HepG2 (cell line): Measurements from ENCODE around the gene COPS4. TPM values are rescaled to one million over a fixed set of nuclear protein-coding genes. Genes with fewer than 3 reads are reported as not detected.

Experiments used
- FOXO1 ChIP-seq: sonication (generic); formaldehyde crosslinking; IDR thresholded peaks from 2 replicates; pipeline ENCODE4 v1.4.0; 2020; ENCODE audit warnings: missing genetic modification reagents
- GATAD2A ChIP-seq: IDR thresholded peaks from 2 replicates; pipeline ENCODE4 v1.6.1; 2016
- ISL2 ChIP-seq: sonication (generic); formaldehyde crosslinking; IDR thresholded peaks from 2 replicates; pipeline ENCODE4 v1.5.0; 2020; ENCODE audit warnings: missing genetic modification reagents
- TAF15 ChIP-seq: fragments of 200-400 bp; formaldehyde crosslinking; IDR thresholded peaks from one replicate; pipeline ENCODE4 v1.6.1; 2018; ENCODE audit warnings: mild to moderate bottlenecking, low read depth, low read length; ENCODE audit not compliant: poor library complexity, severe bottlenecking
- ZBTB8A ChIP-seq: sonication (generic); formaldehyde crosslinking; IDR thresholded peaks from 2 replicates; pipeline ENCODE4 v1.4.0; 2020; ENCODE audit warnings: mild to moderate bottlenecking, low read depth, missing genetic modification reagents, borderline replicate concordance
- ZNF274 ChIP-seq: sonication (generic); formaldehyde crosslinking; IDR thresholded peaks from 2 replicates; pipeline ENCODE4 v1.5.1; 2020; ENCODE audit warnings: mild to moderate bottlenecking, missing genetic modification reagents
- ZNF382 ChIP-seq: sonication (generic); formaldehyde crosslinking; IDR thresholded peaks from 2 replicates; pipeline ENCODE4 v1.5.0; 2020; ENCODE audit warnings: missing genetic modification reagents, mild to moderate bottlenecking, borderline replicate concordance
- ZNF431 ChIP-seq: sonication (generic); formaldehyde crosslinking; IDR thresholded peaks from 2 replicates; pipeline ENCODE4 v1.9.0; 2022; ENCODE audit warnings: missing genetic modification reagents, low read depth, mild to moderate bottlenecking, borderline replicate concordance
- ZNF484 ChIP-seq: sonication (generic); formaldehyde crosslinking; IDR thresholded peaks from 2 replicates; pipeline ENCODE4 v1.5.1; 2020; ENCODE audit warnings: mild to moderate bottlenecking, low read depth, missing genetic modification reagents, borderline replicate concordance
- polyA plus RNA-seq, 8 experiments: library from polyadenylated mRNA; depleted of rRNA in 3 of 8; stranded (reverse) in 7 of 8; unstranded in 1 of 8; fragments of >200 nt; fragmentation: Illumina TruSeq in 4 of 8; extraction: Trizol in 4 of 8; gene quantifications; 2 replicates each; pipeline versions ENCODE4 v1.2.1 to v1.2.3, GENCODE V29; 2011 to 2016; ENCODE audit warnings: low read depth in 4 of 8, missing spikeins in 1 of 8, mixed read lengths in 1 of 8; ENCODE audit not compliant: insufficient read depth in 1 of 8
- total RNA-seq, 5 experiments: library from RNA; depleted of rRNA; stranded (reverse); fragments of >200 nt; fragmentation: Illumina TruSeq; extraction: Trizol; gene quantifications; 2 replicates each; pipeline ENCODE4 v1.2.3, GENCODE V29; 2016; ENCODE audit warnings: low read depth in 1 of 5
- TF ChIP-seq, protein P1 (sequence below): sonication (generic); formaldehyde crosslinking; IDR thresholded peaks from 2 replicates; pipeline ENCODE4 v1.4.0; 2020; ENCODE audit warnings: mild to moderate bottlenecking, low read depth, missing genetic modification reagents
- TF ChIP-seq, protein P2 (sequence below): sonication (generic); formaldehyde crosslinking; IDR thresholded peaks from 2 replicates; pipeline ENCODE4 v1.4.0; 2020; ENCODE audit warnings: missing genetic modification reagents, borderline replicate concordance
- TF ChIP-seq, protein P3 (sequence below): sonication (generic); formaldehyde crosslinking; IDR thresholded peaks from 2 replicates; pipeline ENCODE4 v1.5.0; 2020; ENCODE audit warnings: missing genetic modification reagents
- TF ChIP-seq, protein P4 (sequence below): sonication (generic); formaldehyde crosslinking; IDR thresholded peaks from 2 replicates; pipeline ENCODE4 v1.4.0; 2020; ENCODE audit warnings: missing genetic modification reagents, mild to moderate bottlenecking, borderline replicate concordance
- TF ChIP-seq, protein P5 (sequence below): sonication (generic); formaldehyde crosslinking; IDR thresholded peaks from 2 replicates; pipeline ENCODE4 v1.4.0; 2020; ENCODE audit warnings: mild to moderate bottlenecking, missing genetic modification reagents

The COPS4 gene
- total and polyA plus RNA-seq, 2 of the 13 experiments (the other 11 are each of a cell fraction or from before 2014, with no cell fraction given): 28.8 to 52.5 TPM

DNA sequence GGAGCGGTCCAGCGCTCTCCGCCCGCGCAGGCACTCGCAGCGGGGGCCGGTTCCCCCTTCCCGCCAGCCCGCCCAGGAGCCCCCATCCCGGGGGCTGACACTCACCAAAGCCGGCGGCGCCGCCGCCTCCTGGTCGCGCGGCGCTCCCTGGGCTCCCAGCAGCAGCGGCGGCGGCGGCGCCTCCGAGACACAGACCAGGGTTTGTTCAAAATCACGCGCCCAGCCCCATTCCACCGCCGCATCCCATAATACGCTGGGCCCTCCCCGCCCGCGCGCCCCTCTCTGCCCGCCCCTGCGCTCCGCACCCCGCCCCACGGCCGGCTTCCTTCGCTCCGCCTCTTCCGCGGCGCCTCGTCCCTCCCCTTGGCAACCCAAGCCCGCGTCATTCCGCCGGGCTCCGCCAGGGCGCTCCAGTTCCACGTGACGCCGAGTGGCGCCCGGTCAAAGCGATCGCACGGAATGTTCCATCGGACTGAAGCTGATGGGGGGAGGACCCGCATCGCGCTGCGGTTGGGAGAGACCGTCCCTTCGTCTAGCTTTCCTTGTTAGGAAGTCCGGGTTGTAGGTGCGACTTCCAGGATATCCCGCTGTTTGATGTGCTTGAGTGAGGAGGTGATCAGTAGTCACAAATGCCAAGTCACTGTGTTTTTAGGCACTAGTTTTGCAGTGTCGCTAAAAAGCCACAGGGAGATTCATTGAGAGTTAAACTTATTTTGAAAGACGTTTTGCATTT is 22.1 kb upstream of the COPS4 start (continued):
- TF ChIP-seq, protein P1, sequence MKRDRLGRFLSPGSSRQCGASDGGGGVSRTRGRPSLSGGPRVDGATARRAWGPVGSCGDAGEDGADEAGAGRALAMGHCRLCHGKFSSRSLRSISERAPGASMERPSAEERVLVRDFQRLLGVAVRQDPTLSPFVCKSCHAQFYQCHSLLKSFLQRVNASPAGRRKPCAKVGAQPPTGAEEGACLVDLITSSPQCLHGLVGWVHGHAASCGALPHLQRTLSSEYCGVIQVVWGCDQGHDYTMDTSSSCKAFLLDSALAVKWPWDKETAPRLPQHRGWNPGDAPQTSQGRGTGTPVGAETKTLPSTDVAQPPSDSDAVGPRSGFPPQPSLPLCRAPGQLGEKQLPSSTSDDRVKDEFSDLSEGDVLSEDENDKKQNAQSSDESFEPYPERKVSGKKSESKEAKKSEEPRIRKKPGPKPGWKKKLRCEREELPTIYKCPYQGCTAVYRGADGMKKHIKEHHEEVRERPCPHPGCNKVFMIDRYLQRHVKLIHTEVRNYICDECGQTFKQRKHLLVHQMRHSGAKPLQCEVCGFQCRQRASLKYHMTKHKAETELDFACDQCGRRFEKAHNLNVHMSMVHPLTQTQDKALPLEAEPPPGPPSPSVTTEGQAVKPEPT (CRISPR knock-in tag): no peak
- TF ChIP-seq, protein P2, sequence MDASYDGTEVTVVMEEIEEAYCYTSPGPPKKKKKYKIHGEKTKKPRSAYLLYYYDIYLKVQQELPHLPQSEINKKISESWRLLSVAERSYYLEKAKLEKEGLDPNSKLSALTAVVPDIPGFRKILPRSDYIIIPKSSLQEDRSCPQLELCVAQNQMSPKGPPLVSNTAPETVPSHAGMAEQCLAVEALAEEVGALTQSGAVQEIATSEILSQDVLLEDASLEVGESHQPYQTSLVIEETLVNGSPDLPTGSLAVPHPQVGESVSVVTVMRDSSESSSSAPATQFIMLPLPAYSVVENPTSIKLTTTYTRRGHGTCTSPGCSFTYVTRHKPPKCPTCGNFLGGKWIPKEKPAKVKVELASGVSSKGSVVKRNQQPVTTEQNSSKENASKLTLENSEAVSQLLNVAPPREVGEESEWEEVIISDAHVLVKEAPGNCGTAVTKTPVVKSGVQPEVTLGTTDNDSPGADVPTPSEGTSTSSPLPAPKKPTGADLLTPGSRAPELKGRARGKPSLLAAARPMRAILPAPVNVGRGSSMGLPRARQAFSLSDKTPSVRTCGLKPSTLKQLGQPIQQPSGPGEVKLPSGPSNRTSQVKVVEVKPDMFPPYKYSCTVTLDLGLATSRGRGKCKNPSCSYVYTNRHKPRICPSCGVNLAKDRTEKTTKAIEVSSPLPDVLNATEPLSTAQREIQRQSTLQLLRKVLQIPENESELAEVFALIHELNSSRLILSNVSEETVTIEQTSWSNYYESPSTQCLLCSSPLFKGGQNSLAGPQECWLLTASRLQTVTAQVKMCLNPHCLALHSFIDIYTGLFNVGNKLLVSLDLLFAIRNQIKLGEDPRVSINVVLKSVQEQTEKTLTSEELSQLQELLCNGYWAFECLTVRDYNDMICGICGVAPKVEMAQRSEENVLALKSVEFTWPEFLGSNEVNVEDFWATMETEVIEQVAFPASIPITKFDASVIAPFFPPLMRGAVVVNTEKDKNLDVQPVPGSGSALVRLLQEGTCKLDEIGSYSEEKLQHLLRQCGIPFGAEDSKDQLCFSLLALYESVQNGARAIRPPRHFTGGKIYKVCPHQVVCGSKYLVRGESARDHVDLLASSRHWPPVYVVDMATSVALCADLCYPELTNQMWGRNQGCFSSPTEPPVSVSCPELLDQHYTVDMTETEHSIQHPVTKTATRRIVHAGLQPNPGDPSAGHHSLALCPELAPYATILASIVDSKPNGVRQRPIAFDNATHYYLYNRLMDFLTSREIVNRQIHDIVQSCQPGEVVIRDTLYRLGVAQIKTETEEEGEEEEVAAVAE (CRISPR knock-in tag): peak; percentile 71; the same call in 1 of the 2 replicates
- TF ChIP-seq GATAD2A (CRISPR knock-in tag) (peak; percentile 88), ZNF274 (CRISPR knock-in tag) (no peak; the same call in 1 of the 2 replicates), TAF15 (no peak), ZNF382 (CRISPR knock-in tag) (no peak), ZBTB8A (CRISPR knock-in tag) (no peak), ISL2 (CRISPR knock-in tag) (peak; percentile 61; the same call in 1 of the 2 replicates), FOXO1 (peak; percentile 35; the same call in 1 of the 2 replicates), ZNF431 (CRISPR knock-in tag) (peak; percentile 84; the same call in 1 of the 2 replicates), ZNF484 (CRISPR knock-in tag) (no peak)
- TF ChIP-seq, protein P3, sequence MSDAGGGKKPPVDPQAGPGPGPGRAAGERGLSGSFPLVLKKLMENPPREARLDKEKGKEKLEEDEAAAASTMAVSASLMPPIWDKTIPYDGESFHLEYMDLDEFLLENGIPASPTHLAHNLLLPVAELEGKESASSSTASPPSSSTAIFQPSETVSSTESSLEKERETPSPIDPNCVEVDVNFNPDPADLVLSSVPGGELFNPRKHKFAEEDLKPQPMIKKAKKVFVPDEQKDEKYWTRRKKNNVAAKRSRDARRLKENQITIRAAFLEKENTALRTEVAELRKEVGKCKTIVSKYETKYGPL (CRISPR knock-in tag): 0 out of 2 replicates have a peak, but pooled peaks have one; percentile 36
- TF ChIP-seq, protein P4, sequence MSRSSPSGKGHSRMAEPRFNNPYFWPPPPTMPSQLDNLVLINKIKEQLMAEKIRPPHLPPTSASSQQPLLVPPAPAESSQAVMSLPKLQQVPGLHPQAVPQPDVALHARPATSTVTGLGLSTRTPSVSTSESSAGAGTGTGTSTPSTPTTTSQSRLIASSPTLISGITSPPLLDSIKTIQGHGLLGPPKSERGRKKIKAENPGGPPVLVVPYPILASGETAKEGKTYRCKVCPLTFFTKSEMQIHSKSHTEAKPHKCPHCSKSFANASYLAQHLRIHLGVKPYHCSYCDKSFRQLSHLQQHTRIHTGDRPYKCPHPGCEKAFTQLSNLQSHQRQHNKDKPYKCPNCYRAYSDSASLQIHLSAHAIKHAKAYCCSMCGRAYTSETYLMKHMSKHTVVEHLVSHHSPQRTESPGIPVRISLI: no peak; the same call in 1 of the 2 replicates
- TF ChIP-seq, protein P5, sequence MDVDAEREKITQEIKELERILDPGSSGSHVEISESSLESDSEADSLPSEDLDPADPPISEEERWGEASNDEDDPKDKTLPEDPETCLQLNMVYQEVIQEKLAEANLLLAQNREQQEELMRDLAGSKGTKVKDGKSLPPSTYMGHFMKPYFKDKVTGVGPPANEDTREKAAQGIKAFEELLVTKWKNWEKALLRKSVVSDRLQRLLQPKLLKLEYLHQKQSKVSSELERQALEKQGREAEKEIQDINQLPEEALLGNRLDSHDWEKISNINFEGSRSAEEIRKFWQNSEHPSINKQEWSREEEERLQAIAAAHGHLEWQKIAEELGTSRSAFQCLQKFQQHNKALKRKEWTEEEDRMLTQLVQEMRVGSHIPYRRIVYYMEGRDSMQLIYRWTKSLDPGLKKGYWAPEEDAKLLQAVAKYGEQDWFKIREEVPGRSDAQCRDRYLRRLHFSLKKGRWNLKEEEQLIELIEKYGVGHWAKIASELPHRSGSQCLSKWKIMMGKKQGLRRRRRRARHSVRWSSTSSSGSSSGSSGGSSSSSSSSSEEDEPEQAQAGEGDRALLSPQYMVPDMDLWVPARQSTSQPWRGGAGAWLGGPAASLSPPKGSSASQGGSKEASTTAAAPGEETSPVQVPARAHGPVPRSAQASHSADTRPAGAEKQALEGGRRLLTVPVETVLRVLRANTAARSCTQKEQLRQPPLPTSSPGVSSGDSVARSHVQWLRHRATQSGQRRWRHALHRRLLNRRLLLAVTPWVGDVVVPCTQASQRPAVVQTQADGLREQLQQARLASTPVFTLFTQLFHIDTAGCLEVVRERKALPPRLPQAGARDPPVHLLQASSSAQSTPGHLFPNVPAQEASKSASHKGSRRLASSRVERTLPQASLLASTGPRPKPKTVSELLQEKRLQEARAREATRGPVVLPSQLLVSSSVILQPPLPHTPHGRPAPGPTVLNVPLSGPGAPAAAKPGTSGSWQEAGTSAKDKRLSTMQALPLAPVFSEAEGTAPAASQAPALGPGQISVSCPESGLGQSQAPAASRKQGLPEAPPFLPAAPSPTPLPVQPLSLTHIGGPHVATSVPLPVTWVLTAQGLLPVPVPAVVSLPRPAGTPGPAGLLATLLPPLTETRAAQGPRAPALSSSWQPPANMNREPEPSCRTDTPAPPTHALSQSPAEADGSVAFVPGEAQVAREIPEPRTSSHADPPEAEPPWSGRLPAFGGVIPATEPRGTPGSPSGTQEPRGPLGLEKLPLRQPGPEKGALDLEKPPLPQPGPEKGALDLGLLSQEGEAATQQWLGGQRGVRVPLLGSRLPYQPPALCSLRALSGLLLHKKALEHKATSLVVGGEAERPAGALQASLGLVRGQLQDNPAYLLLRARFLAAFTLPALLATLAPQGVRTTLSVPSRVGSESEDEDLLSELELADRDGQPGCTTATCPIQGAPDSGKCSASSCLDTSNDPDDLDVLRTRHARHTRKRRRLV (CRISPR knock-in tag): no peak
